GM21717 (cell line): ENCODE data around the gene ATP10D.
"Not testable (repeated sequence)": the region's sequence is repeated elsewhere in the genome, so short reads cannot be mapped to it uniquely, and the experiment has no call there.

Source experiments
- ATAC-seq: cut with Tn5 transposase; IDR thresholded peaks from one replicate; pipeline ENCODE4 v1.9.1; 2021; ENCODE audit warnings: mild to moderate bottlenecking, moderate library complexity; ENCODE audit not compliant: unreplicated experiment

Gene ATP10D

GRCh38 chr4:47486727-47487126 is 1.7 kb downstream of the ATP10D start:
- ATAC-seq: not testable (repeated sequence)

DNA sequence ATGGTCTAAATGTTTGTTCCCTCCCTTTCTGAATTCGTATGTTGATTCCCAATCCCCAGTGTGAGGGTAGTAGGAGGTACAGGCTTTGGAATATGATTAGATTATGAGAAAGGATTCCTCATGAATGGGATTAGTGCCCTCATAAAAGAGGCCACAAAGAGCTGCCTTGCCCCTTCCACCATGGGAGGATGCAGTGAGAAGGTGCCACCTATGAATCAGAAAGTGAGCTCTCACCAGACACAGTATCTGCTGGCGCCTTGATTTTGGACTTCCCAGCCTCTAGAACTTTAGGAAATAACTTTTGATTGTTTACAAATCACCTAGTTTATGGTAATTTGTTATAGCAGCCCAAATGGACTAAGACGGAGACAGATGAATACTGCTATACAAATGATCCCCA is 3.6 kb downstream of the ATP10D start:
- no peak for ATAC-seq

- peak; percentile 88 for ATAC-seq
These were observed 5.5 kb downstream of the ATP10D start for GRCh38 chr4:47490550-47490949.

DNA sequence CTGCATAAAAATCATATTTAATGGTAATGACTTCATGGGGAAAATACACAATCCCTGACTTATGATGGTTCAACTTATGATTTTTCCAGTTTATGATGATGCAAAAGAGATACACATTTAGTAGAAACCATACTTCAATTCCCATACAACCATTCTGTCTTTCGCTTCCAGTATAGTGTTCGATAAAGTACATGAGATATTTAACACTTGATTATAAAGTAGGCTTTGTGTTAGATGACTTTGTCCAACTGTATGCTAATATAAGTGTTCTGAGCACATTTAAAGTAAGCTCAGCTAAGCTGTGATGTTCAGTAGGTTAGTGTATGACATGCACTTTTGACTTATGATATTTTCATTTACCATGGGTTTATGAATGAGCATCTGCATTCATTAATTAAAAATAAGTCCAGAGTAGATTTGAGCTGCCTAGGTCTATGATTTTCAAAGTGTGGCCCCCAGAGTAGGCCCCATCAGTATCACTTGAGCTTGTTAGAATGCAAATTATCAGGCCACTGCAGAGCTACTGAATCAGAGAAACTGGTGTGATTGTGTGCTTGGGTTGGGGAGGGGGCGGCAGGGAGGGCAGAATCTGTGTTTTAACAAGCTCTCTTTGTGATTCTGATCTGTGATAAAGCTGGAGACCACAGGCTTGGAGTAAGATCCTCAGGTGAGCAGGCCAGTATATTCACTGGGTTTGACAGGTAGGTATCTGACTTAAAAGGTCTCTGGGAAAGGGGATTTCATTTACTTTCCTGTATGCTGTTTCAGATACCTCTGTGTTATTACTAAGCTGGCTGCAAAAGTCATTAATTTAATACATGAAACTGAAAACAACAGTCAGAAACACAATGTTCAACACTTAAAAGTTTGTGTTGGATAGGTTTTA is 8.4 kb downstream of the ATP10D start:
- ATAC-seq: peak; percentile 55

GRCh38 chr4:47494124-47494430 is 9.0 kb downstream of the ATP10D start:
- ATAC-seq: no peak

DNA sequence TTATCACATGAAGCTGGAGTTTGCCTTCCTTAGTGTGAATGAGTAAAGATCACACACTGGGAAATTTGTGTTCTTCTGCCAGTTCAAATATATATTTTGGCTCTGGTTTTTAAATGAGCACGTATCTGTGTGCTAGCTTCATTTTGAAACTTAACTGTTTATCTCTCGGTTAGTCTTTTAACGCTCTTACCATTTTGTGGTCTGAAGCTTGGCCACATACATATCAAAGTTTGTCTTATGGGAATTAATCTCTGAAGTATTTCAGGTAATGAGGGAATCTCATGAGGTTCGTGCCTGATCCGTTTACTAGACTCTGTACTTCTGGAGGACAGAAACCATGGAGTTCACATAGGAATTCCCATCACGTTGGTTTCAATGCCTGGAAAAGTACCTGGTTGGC is 13.8 kb downstream of the ATP10D start:
- no peak for ATAC-seq

- no peak for ATAC-seq
These were observed 14.6 kb downstream of the ATP10D start for GRCh38 chr4:47499700-47500099.

DNA sequence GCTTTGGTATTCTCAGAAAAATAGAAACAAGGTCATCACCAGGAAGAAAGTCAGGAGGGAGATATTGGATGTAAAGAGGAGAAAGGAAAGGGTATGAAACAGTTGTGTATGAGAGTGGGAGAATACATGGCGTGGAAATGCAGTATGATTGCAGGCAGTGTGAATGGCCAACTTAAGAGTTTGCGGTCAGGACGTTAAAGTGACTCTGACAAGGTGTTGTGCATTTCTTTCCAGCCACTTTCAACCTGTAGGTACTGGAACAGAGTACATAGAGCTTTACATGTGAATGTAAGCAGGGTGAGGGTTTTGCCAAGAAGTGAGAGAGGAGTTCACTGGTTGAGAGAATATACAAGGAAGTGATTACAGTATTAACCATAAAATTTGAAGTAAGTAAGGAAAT is 15.7 kb downstream of the ATP10D start:
- ATAC-seq: peak; percentile 44

DNA sequence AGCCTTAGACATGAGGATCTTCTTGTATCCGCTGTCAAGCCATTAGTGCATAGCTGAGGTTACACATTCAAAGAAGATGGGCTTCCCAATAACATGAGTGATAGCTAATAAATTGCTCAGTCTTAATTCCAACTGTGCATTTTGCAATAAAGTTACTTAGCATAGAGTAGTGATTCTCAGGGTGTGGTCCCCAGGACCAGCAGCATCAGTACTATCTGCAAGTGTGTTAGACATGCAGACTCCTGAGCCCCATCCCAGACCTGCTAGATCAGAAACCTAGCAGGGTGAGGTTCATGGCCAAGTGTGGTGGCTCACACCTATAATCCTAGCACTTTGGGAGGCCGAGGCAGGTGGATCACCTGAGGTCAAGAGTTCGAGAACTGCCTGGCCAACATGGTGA is 20.1 kb downstream of the ATP10D start:
- no peak for ATAC-seq

GRCh38 chr4:47505666-47506065 is 20.6 kb downstream of the ATP10D start:
- no peak for ATAC-seq

- ATAC-seq: peak; percentile 98
These were observed 25.6 kb downstream of the ATP10D start for GRCh38 chr4:47510506-47511143.

DNA sequence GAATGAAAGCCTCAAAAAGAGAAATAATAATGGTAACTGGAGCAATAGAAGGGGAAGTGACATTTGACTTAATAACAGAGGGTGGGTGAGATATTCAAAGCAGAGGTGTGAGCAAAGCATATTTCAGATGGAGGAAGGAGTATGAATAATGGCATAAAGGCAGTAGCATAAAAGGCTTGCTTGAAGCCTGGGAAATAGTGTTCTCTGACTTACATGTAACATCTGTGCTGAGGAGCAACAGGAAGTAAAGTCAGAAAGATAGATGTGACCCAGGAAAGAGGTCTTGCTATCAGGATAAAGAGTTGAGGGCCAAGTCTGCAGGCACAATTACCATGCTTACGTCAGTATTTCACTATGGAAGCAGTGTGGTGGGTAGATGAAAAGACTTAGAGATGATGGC is 28.4 kb downstream of the ATP10D start:
- ATAC-seq: no peak

GRCh38 chr4:47519239-47519883 is 34.3 kb downstream of the ATP10D start:
- ATAC-seq: peak; percentile 100

- ATAC-seq: no peak
These were observed 40.2 kb downstream of the ATP10D start for GRCh38 chr4:47525154-47525819.

DNA sequence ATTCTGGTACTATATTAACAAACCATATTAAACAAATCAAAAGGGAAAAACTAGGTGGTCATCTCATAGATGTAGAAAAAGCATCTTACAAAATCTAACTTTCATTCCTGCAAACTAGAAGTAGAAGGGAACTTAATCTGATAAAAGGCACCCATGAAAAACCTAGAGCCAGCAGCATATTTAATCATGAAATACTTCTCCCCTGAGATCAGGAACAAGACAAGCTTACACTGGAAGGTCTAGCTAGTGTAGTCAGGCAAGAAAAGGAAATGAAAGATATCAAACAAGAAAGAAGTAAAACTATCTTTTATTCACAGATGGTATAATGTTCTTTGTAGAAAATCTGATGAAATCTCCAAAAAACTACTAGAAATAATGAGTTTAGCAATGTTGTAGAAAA is 41.2 kb downstream of the ATP10D start:
- ATAC-seq: no peak

- not testable (repeated sequence) for ATAC-seq
These were observed 43.6 kb downstream of the ATP10D start for GRCh38 chr4:47528646-47529045.

- ATAC-seq: no peak
These were observed 45.7 kb downstream of the ATP10D start for GRCh38 chr4:47530801-47531200.

DNA sequence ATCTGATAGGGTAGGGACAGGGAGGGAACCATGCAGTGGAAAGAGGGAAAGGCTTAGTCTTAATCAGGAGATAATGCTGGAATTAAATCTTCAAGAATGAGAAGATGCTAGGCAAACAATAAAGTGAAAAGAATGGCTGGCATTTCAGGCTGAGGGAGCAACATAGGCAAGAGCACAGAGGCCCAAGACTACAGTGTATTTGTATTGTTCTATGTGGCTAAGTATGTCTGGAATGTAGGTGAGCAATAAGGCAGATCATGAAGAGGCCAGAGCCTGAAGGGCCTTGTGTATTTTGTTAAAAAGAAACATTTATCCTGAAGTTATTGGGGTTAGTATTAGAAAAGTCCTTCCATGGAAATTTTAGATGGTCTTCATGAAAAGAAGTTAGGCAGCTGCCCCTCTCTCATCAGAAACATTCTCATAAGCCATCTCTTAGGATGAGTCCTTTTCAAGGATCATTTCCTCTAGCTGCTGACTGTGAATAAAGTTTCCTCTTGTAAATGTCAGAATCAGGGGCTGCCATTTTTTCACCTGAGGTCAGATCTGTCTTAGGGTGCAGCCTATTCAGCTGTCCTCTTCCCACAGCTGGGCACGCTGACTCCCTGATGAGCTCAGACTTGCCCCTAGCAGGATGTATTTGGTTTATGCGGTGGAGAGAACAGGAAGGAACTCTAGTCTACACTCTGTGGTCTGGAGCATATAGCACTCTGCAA is 46.3 kb downstream of the ATP10D start:
- ATAC-seq: peak; percentile 100

DNA sequence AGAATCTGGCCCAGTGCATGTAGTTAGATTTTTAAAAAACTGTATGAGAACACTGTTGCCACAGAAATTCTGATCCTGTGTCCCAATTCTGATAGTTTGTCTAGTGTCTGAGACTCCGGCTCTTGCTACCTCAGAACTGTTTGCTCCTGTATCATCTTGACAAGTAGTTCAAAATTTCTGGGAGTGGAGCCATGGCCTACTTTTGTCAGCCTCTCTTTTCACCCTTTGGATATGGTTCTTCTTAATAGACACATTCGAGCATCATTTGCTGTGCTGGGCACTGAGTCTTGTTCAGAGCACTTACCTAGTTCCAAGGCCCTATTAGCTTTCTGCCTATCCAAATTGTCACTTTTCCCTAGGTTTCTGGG is 46.9 kb downstream of the ATP10D start:
- ATAC-seq: no peak

DNA sequence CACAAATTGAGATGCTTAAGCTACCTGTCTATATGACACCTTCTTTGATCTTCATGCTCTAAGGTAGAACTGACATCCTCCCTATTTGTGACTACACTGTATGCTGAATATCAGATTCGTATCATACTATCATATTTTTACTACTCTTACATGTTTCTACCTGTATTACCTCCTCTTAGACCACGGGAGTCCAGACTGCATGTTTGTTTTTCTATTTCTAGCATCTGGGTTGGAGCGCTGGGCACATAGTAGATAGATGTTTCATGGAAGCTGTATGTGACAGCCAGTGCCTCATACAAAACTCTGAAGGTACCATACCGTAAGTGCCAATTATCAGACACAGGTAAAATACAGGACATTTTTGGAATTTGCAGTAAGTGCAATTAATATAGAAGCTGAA is 47.6 kb downstream of the ATP10D start:
- no peak for ATAC-seq
